ENCODE data around the gene CNTRL.
A peak's percentile ranks its signal among the peaks of the same experiment; 100 is the strongest.

The CNTRL gene

GRCh38 chr9:121168052-121168451 lies 93.3 kb downstream of the CNTRL start:
- H3K4me3 Mint-ChIP-seq = no peak overlapping the region
- TF ChIP-seq CTCF (IDR thresholded peaks at IDR 0.05) = no peak
- H3K9me3 Mint-ChIP-seq = no peaks in the 10 kb centered on the region
- no peak for DNase-seq
- H3K27me3 Mint-ChIP-seq (ENCODE audit: low read depth, poor library complexity) = peaks cover 3% of the 10 kb centered on the region
- peaks cover 61% of the 10 kb centered on the region for H3K36me3 Mint-ChIP-seq (ENCODE audit: low read depth)
- no peak overlapping the region for H3K27ac Mint-ChIP-seq
- H3K4me1 Mint-ChIP-seq = no peaks in the 10 kb centered on the region

GRCh38 chr9:121169094-121169601 lies 94.4 kb downstream of the CNTRL start:
- Mint-ChIP-seq H3K36me3 (ENCODE audit: low read depth) (peaks cover 63% of the 10 kb centered on the region), H3K27me3 (ENCODE audit: low read depth, poor library complexity) (peaks cover 3% of the 10 kb centered on the region), H3K4me1 (no peaks in the 10 kb centered on the region), H3K9me3 (no peaks in the 10 kb centered on the region), H3K27ac (no peak overlapping the region), H3K4me3 (no peak overlapping the region)
- no peak for DNase-seq
- TF ChIP-seq CTCF (IDR thresholded peaks at IDR 0.05) = peak; percentile 19

- Mint-ChIP-seq H3K27ac (no peak overlapping the region), H3K36me3 (ENCODE audit: low read depth) (peaks cover 65% of the 10 kb centered on the region), H3K4me1 (no peaks in the 10 kb centered on the region), H3K27me3 (ENCODE audit: low read depth, poor library complexity) (peaks cover 3% of the 10 kb centered on the region), H3K4me3 (no peak overlapping the region), H3K9me3 (no peaks in the 10 kb centered on the region)
- no peak for TF ChIP-seq CTCF (IDR thresholded peaks at IDR 0.05)
- no peak for DNase-seq
These were observed 96.5 kb downstream of the CNTRL start for GRCh38 chr9:121171236-121171635.

- Mint-ChIP-seq H3K27me3 (ENCODE audit: low read depth, poor library complexity) (peaks cover 7% of the 10 kb centered on the region), H3K9me3 (no peaks in the 10 kb centered on the region), H3K36me3 (ENCODE audit: low read depth) (peaks cover 61% of the 10 kb centered on the region), H3K4me1 (no peaks in the 10 kb centered on the region), H3K27ac (no peak overlapping the region), H3K4me3 (no peak overlapping the region)
- TF ChIP-seq CTCF (IDR thresholded peaks at IDR 0.05) = no peak
- no peak for DNase-seq
These were observed 98.2 kb downstream of the CNTRL start for GRCh38 chr9:121172726-121173487.

- Mint-ChIP-seq H3K36me3 (ENCODE audit: low read depth) (peaks cover 57% of the 10 kb centered on the region), H3K9me3 (no peaks in the 10 kb centered on the region), H3K4me1 (no peaks in the 10 kb centered on the region), H3K4me3 (no peak overlapping the region), H3K27ac (no peak overlapping the region), H3K27me3 (ENCODE audit: low read depth, poor library complexity) (peaks cover 7% of the 10 kb centered on the region)
- TF ChIP-seq CTCF (IDR thresholded peaks at IDR 0.05) = no peak
- no peak for DNase-seq
These were observed 98.7 kb downstream of the CNTRL start for GRCh38 chr9:121173501-121173900.

All from nephron progenitor cell (in vitro differentiated cells).